Activated CD4-positive, alpha-beta T cell treated with anti-CD3 and anti-CD28 coated beads, Interleukin-2, Interleukin-4, amounts not matched to agents 100 ng/mL and 50 ng/mL, durations not matched to agents 16 hours and 8 hours (primary cell): ENCODE measurements around the gene IKBKG.
"Not testable (repeated sequence)": the region's sequence is repeated elsewhere in the genome, so short reads cannot be mapped to it uniquely, and the experiment has no call there.

ENCODE experiments used
- DNase-seq: peaks from one replicate; pipeline ENCODE4 v3.0.0-alpha.2; 2020; ENCODE audit warnings: low spot score

IKBKG gene

GRCh38 chrX:154605566-154605965 is 58.1 kb downstream of the IKBKG start:
- no peak for DNase-seq

- DNase-seq = no peak
Measured at GRCh38 chrX:154607370-154607769, 60.0 kb downstream of the IKBKG start.

DNA sequence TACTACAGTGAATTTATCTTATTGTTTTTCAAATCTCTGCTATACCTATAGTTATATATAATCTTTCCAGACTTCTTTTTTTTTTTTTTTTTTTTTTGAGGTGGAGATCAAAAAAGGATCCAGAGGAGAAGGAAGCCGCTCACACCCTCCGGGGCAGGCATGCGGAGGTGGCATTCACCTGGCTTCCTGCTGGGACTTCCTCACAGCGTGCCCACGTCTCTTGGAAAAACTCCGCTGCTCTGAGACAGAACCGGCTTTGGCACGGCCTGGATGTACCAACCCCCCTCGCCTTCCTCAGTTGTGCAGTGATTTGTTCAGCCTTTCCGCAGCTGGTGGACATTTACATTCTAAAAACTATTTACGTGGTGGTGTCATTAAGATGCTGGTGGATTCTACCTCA is 60.6 kb downstream of the IKBKG start:
- DNase-seq = not testable (repeated sequence)

DNA sequence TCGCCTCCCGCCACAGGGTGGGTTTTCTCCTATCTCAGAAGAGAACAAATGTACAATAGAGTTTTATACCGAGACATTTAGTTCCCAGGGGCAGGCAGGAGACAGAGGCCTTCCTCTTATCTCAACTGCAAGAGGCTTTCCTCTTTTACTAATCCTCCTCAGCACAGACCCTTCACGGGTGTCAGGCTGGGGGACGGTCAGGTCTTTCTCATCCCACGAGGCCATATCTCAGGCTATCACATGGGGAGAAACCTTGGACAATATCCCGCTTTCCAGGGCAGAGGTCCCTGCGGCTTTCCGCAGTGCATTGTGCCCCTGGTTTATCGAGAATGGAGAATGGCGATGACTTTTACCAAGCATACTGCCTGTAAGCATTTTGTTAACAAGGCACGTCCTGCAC is 61.4 kb downstream of the IKBKG start:
- DNase-seq = not testable (repeated sequence)

DNA sequence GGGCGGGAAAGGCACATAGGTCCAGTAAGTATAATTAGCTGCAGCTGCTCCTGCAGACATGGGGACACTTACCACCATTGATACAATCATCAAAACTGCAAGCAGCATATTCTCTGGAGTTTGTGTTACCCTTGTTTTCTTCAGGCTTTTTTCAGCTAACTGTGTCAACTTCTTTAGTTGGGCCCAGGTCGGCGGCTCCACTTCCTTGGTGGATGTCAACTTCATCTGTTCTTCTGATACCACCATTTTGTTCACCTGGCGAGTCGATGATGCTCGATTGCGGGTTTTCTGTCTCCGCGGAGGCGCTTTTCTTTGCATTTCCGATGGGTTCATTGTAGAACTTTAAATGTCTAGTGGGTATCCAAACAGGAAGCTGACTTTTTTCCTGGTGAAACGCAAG is 63.7 kb downstream of the IKBKG start:
- DNase-seq = not testable (repeated sequence)

DNA sequence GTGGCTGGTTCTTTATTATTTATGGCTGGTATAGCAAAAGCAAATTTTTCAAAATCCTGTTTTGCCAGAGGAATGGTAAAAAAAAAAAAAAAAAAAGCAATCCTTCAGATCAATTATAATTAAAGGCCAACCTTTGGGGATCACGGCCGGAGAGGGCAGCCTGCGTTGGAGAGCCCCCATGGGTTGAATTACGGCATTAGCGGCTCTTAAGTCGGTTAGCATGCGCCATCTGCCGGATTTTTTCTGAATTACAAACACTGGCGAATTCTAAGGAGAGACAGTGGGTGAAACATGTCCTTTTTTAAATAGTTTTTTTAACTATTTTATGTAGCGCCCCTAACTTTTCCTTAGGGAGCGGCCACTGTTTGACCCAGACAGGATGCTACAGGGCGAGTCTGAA is 66.2 kb downstream of the IKBKG start:
- not testable (repeated sequence) for DNase-seq
